ENCODE data around the gene SLC25A19. TPM values are rescaled to one million over a fixed set of nuclear protein-coding genes. Genes with fewer than 3 reads are reported as not detected.
A peak's percentile ranks its signal among the peaks of the same experiment; 100 is the strongest.

Gene SLC25A19
- total and polyA plus RNA-seq, 2 donors (not counting 1 experiment from before 2014, with no cell fraction given): 36.8 to 46.4 TPM

DNA sequence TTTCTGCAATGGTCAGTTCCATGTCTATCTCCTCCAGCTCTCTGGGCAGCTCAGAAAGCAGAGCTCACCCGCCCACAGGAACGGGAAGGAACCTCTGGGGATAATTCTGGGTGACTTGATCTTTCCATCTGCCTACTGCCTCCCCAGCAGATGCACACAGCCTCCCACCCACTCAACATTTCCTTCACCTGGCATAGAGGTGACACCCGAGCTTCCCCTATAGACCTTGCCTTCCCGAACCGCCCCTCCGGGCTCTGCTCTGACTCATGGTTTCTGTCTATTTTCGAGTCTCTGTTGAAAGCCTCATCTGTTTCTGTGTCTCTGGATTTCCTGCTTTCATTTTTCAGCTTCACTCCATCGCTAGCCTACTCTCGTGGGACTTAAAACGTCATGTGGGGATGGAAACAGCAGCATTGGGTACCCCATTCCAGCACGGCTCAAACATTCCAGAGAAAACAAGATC lies 39.2 kb downstream of the SLC25A19 start:
- Histone ChIP-seq H3K4me1 (ENCODE audit: control insufficient read depth in 2 of 2, insufficient read depth in 2 of 2, low read length in 2 of 2) (peaks cover 32 to 50% of the 10 kb centered on the region in 2 donors), H4K20me1 (ENCODE audit: control insufficient read depth, insufficient read depth, low read length, poor library complexity, severe bottlenecking) (peaks cover 45% of the 10 kb centered on the region), H3K4me3 (ENCODE audit: control extremely low read depth in 1 of 5, extremely low read depth in 1 of 5, insufficient read depth in 1 of 5, low read depth in 2 of 5, low read length in 4 of 5) (peak overlapping the region in 1 of 5 experiments; percentile 1), H3K27ac (ENCODE audit: low read length in 2 of 2) (peak overlapping the region; percentile 49 to 68), H3K9me3 (ENCODE audit: control extremely low read depth in 1 of 3, control insufficient read depth in 2 of 3, insufficient read depth in 1 of 3, low read length in 2 of 3) (no peaks in the 10 kb centered on the region), H3K9ac (ENCODE audit: low read length) (peak overlapping the region; percentile 25), H3K4me2 (replicated peaks; ENCODE audit: low read depth, low read length, poor library complexity, severe bottlenecking) (peak overlapping the region; percentile 49), H3K36me3 (replicated peaks in 1 of 2; ENCODE audit: control extremely low read depth in 1 of 2, control insufficient read depth in 1 of 2, extremely low read depth in 1 of 2, insufficient read depth in 2 of 2, low read length in 1 of 2) (peaks cover 0 to 25% of the 10 kb centered on the region in 2 experiments), H2AFZ (ENCODE audit: insufficient read depth, low read depth, low read length, poor library complexity, severe bottlenecking) (no peak overlapping the region), H3K27me3 (replicated peaks in 1 of 4; ENCODE audit: control extremely low read depth in 1 of 4, control insufficient read depth in 3 of 4, insufficient read depth in 4 of 4, low read length in 3 of 4) (no peaks in the 10 kb centered on the region), H3K79me2 (ENCODE audit: control insufficient read depth, insufficient read depth, low read length) (peaks cover 73% of the 10 kb centered on the region)
- ChIA-PET CTCF (interaction anchor here (0.6 to 4.3 kb wide), 12 partner anchors 10 to 303 kb away, joined by 3 to 21 read pairs (median 4); partner anchors contain the start of genes GGA3, MIF4GD and MRPS7), POLR2A (interaction anchor here (0.6 to 2.9 kb wide), 4 partner anchors 11 to 48 kb away, joined by 3 to 41 read pairs (median 3); partner anchors contain the start of genes GGA3, MIF4GD and MRPS7)
- H3K4me3 Mint-ChIP-seq: peak overlapping the region; percentile 71
- peak overlapping the region; percentile 91 for H3K27ac Mint-ChIP-seq
- intact Hi-C loops (cut with micrococcal nuclease): no loop called here
- DNase-seq: peak; percentile 50
- TF ChIP-seq, protein P1, sequence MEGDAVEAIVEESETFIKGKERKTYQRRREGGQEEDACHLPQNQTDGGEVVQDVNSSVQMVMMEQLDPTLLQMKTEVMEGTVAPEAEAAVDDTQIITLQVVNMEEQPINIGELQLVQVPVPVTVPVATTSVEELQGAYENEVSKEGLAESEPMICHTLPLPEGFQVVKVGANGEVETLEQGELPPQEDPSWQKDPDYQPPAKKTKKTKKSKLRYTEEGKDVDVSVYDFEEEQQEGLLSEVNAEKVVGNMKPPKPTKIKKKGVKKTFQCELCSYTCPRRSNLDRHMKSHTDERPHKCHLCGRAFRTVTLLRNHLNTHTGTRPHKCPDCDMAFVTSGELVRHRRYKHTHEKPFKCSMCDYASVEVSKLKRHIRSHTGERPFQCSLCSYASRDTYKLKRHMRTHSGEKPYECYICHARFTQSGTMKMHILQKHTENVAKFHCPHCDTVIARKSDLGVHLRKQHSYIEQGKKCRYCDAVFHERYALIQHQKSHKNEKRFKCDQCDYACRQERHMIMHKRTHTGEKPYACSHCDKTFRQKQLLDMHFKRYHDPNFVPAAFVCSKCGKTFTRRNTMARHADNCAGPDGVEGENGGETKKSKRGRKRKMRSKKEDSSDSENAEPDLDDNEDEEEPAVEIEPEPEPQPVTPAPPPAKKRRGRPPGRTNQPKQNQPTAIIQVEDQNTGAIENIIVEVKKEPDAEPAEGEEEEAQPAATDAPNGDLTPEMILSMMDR (IDR thresholded peaks at IDR 0.05): no peak
- no peak for TF ChIP-seq EZH2 (IDR thresholded peaks at IDR 0.05; ENCODE audit: borderline replicate concordance, insufficient read depth, low read depth, low read length, poor library complexity, severe bottlenecking)
- peak; percentile 82 for ATAC-seq (ENCODE audit: low read depth)
- 17% methylated on average over 10 of the region's 11 CpGs for WGBS (ENCODE audit: insufficient coverage)
- H3K9me3 Mint-ChIP-seq (ENCODE audit: insufficient read depth): no peaks in the 10 kb centered on the region
- H3K27me3 Mint-ChIP-seq: no peaks in the 10 kb centered on the region
- H3K4me1 Mint-ChIP-seq: peaks cover 56% of the 10 kb centered on the region

DNA sequence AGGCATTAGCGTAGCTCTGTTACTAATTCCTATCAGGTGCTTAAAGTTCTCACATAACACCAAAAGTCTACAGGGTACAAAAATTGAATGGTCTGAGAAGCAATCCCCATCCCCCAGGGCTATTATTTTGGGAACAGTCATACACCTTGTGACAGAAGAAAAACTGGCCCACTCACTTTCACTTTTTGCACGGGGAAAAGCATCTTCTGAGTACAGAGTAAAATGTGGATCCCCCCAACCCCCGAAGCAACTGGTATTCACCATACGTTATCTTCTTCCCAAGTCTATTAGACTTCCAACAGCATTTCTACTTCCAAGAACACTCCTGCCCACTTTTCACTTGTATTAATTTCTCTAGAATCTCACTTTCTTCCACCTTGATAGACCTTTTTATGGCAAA lies 39.7 kb downstream of the SLC25A19 start:
- H3K4me1 ChIP-seq (ENCODE audit: control insufficient read depth in 2 of 2, insufficient read depth in 2 of 2, low read length in 2 of 2): peaks cover 35 to 54% of the 10 kb centered on the region in 2 donors
- no peaks in the 10 kb centered on the region for H3K27me3 ChIP-seq (replicated peaks in 1 of 4; ENCODE audit: control extremely low read depth in 1 of 4, control insufficient read depth in 3 of 4, insufficient read depth in 4 of 4, low read length in 3 of 4)
- H3K9me3 ChIP-seq (ENCODE audit: control extremely low read depth in 1 of 3, control insufficient read depth in 2 of 3, insufficient read depth in 1 of 3, low read length in 2 of 3): no peaks in the 10 kb centered on the region
- Mint-ChIP-seq H3K27ac (peak overlapping the region; percentile 91), H3K4me3 (peak overlapping the region; percentile 71), H3K27me3 (no peaks in the 10 kb centered on the region), H3K9me3 (ENCODE audit: insufficient read depth) (no peaks in the 10 kb centered on the region), H3K4me1 (peaks cover 57% of the 10 kb centered on the region)
- DNase-seq: no peak
- no peak overlapping the region for H2AFZ ChIP-seq (ENCODE audit: insufficient read depth, low read depth, low read length, poor library complexity, severe bottlenecking)
- H4K20me1 ChIP-seq (ENCODE audit: control insufficient read depth, insufficient read depth, low read length, poor library complexity, severe bottlenecking): peaks cover 45% of the 10 kb centered on the region
- WGBS (ENCODE audit: insufficient coverage): 78% methylated on average over 4 of the region's 4 CpGs
- H3K79me2 ChIP-seq (ENCODE audit: control insufficient read depth, insufficient read depth, low read length): peaks cover 73% of the 10 kb centered on the region
- ChIA-PET CTCF (interaction anchor here (0.6 to 4.3 kb wide), 11 partner anchors 9 to 290 kb away, joined by 3 to 21 read pairs (median 4); partner anchors contain the start of genes GGA3, MIF4GD and MRPS7), POLR2A (interaction anchor here (0.7 to 2.9 kb wide), 3 partner anchors 12 to 48 kb away, joined by 3 to 41 read pairs (median 3); partner anchors contain the start of genes GGA3, MIF4GD and MRPS7)
- ATAC-seq (ENCODE audit: low read depth): no peak
- peaks cover 0 to 30% of the 10 kb centered on the region in 2 experiments for H3K36me3 ChIP-seq (replicated peaks in 1 of 2; ENCODE audit: control extremely low read depth in 1 of 2, control insufficient read depth in 1 of 2, extremely low read depth in 1 of 2, insufficient read depth in 2 of 2, low read length in 1 of 2)
- no peak overlapping the region for H3K4me3 ChIP-seq (ENCODE audit: control extremely low read depth in 1 of 5, extremely low read depth in 1 of 5, insufficient read depth in 1 of 5, low read depth in 2 of 5, low read length in 4 of 5)
- peak overlapping the region; percentile 49 for H3K4me2 ChIP-seq (replicated peaks; ENCODE audit: low read depth, low read length, poor library complexity, severe bottlenecking)
- intact Hi-C loops (cut with micrococcal nuclease): no loop called here
- TF ChIP-seq, protein P1 (IDR thresholded peaks at IDR 0.05): no peak
- TF ChIP-seq EZH2 (IDR thresholded peaks at IDR 0.05; ENCODE audit: borderline replicate concordance, insufficient read depth, low read depth, low read length, poor library complexity, severe bottlenecking): no peak
- peak overlapping the region; percentile 25 for H3K9ac ChIP-seq (ENCODE audit: low read length)
- H3K27ac ChIP-seq (ENCODE audit: low read length in 2 of 2): peak overlapping the region; percentile 49 to 68

Measured in B cell (primary cell).